Measurements from ENCODE around the gene TRPM2. TPM values are rescaled to one million over a fixed set of nuclear protein-coding genes. Genes with fewer than 3 reads are reported as not detected.

The TRPM2 gene
- total RNA-seq, 1 experiment from 2014 or later = 28.1 TPM

DNA sequence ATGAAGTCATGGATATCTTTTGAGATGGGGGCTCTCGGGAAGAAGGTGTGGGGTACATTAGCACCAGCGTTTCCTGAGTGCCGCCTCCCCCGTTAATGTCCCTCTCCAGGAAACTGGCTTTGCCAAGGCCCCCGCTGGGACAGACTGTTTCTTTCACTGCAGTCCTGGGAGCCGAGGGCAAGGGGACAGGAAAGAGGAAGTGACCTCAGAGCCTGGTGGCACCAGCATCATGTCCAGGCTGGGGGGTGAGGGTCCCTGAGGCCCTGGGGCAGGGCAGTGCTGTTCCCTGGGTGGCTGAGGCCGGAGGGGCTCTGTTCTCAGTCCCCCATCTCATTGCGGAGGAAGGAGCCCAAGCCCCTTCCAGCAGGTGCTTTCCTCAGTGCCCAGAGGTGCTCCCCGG is 47.7 kb upstream of the TRPM2 start (continued):
- TF ChIP-seq, protein P1, sequence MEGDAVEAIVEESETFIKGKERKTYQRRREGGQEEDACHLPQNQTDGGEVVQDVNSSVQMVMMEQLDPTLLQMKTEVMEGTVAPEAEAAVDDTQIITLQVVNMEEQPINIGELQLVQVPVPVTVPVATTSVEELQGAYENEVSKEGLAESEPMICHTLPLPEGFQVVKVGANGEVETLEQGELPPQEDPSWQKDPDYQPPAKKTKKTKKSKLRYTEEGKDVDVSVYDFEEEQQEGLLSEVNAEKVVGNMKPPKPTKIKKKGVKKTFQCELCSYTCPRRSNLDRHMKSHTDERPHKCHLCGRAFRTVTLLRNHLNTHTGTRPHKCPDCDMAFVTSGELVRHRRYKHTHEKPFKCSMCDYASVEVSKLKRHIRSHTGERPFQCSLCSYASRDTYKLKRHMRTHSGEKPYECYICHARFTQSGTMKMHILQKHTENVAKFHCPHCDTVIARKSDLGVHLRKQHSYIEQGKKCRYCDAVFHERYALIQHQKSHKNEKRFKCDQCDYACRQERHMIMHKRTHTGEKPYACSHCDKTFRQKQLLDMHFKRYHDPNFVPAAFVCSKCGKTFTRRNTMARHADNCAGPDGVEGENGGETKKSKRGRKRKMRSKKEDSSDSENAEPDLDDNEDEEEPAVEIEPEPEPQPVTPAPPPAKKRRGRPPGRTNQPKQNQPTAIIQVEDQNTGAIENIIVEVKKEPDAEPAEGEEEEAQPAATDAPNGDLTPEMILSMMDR (IDR thresholded peaks at IDR 0.05 in 2 of 3, conservative IDR thresholded peaks at IDR 0.05 in 1 of 3; ENCODE audit: borderline replicate concordance in 1 of 3, insufficient read depth in 1 of 3, low read depth in 2 of 3, low read length in 2 of 3) = no peak
- TF ChIP-seq, protein P2, sequence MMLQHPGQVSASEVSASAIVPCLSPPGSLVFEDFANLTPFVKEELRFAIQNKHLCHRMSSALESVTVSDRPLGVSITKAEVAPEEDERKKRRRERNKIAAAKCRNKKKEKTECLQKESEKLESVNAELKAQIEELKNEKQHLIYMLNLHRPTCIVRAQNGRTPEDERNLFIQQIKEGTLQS (IDR thresholded peaks at IDR 0.05) = no peak
- TF ChIP-seq POLR2AphosphoS5 (IDR thresholded peaks at IDR 0.05; ENCODE audit: low read depth, low read length) (no peak), EZH2phosphoT487 (IDR thresholded peaks at IDR 0.05; ENCODE audit: borderline replicate concordance) (no peak), TCF7L2 (IDR thresholded peaks at IDR 0.05; ENCODE audit: borderline replicate concordance, extremely low read depth, insufficient read depth, insufficient read length) (no peak), POLR2A (IDR thresholded peaks at IDR 0.05; ENCODE audit: borderline replicate concordance, extremely low read depth, insufficient read depth, insufficient read length) (no peak), YY1 (IDR thresholded peaks at IDR 0.05; ENCODE audit: extremely low read depth, insufficient replicate concordance, low read depth, low read length) (no peak)
- TF ChIP-seq, protein P3, sequence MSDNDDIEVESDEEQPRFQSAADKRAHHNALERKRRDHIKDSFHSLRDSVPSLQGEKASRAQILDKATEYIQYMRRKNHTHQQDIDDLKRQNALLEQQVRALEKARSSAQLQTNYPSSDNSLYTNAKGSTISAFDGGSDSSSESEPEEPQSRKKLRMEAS (IDR thresholded peaks at IDR 0.05) = no peak

DNA sequence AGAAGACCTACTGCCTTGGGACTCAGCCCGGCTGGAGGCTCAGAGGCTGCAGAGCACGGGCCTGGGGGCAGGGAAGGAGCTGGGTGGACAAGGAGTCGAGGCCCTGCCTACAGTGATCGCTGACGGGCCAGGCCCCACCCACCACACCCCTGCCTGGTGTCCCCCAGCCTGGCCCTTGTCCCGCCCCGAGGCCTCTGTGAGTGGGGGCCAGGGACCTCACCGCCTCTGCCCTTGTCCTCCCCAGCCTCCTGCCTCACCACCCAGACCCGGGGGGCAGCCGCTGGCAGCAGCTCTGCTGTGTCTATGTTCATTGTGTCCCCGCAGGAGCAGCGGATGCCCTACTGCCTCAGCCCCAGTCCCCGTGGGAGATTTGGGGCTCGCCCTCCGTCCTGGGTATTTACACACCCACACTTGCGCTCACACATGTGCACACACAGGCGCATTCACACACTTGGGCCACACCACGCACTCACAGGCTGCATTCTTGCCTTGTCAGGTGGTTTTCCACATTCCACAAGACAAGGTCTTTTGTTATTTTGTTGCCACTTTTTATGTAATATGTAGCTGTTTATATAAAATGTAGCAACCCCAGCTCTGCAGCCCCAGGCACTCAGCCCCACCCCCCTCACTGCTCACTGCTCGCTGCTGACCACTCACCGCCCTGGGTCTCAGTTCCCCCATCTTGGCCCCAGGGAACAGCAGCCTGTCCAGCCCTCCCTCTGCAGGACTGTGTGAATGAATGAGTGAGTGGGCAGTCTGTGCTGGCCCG is 46.3 kb upstream of the TRPM2 start:
- peaks cover 40% of the 10 kb centered on the region for H3K79me2 ChIP-seq (ENCODE audit: insufficient read depth, low read length)
- no TSS peak for BruUV-seq (replicated peaks)
- H3K27me3 ChIP-seq (ENCODE audit: insufficient read depth, low read length) = no peaks in the 10 kb centered on the region
- ATAC-seq (no peak), DNase-seq (ENCODE audit: low read depth, low spot score) (no peak)
- peaks cover 6 to 10% of the 10 kb centered on the region in 2 experiments for H3K4me1 ChIP-seq (ENCODE audit: control insufficient read depth in 1 of 2, insufficient read depth in 2 of 2, low read length in 2 of 2)
- H3K27ac ChIP-seq (ENCODE audit: low read depth, low read length) = no peak overlapping the region
- RAD21 ChIA-PET (ENCODE audit: low non-redundant PET in 1 of 2, low total read pairs in 2 of 2, uncharacterized antibody in 2 of 2, unreplicated experiment in 2 of 2) = no interaction called here
- no peaks in the 10 kb centered on the region for H4K20me1 ChIP-seq (ENCODE audit: insufficient read depth)
- intact Hi-C loops (cut with micrococcal nuclease) = no loop called here
- H3K4me2 ChIP-seq (ENCODE audit: low read length) = no peak overlapping the region
- H3K9me2 ChIP-seq (ENCODE audit: insufficient read depth) = no peaks in the 10 kb centered on the region
- POLR2A ChIA-PET = no interaction called here
- TF ChIP-seq FOSL1 (IDR thresholded peaks at IDR 0.05; ENCODE audit: low read depth) = no peak
- no peak overlapping the region for H3K9ac ChIP-seq (ENCODE audit: low read length)
- CTCF ChIA-PET = interaction anchor here (0.8 kb wide), 1 partner anchor 9 kb away, joined by 3 read pairs; no protein-coding TSS in a partner anchor
- peaks cover 7 to 13% of the 10 kb centered on the region in 2 experiments; a peak in 3 of 4 replicates for H3K36me3 ChIP-seq (ENCODE audit: control insufficient read depth in 1 of 2, insufficient read depth in 2 of 2, low read length in 2 of 2)
- H3K9me3 ChIP-seq (ENCODE audit: control insufficient read depth in 1 of 2, insufficient read depth in 1 of 2, low read depth in 1 of 2, low read length in 2 of 2) = no peaks in the 10 kb centered on the region
- H3K4me3 ChIP-seq (replicated peaks in 1 of 2; ENCODE audit: low read depth in 1 of 2, low read length in 2 of 2) = no peak overlapping the region
- H2AFZ ChIP-seq (ENCODE audit: low read depth, low read length, poor library complexity, severe bottlenecking) = no peak overlapping the region
